Stomach (tissue), 4 donors: Measurements from ENCODE around the gene SMIM35.

Experiments used
- CTCF ChIP-seq, 7 experiments: fragments of 450-650 bp in 4 of 7; fragments of 200-600 bp in 3 of 7; sonication (generic) in 3 of 7; IDR thresholded peaks; one replicate each; pipeline ENCODE4 v1.5.1; 2016 to 2019; ENCODE audit warnings: antibody characterized with exemption in 7 of 7, control low read depth in 2 of 7, mild to moderate bottlenecking in 1 of 7
- EP300 ChIP-seq: sonication (generic); formaldehyde crosslinking; IDR thresholded peaks from one replicate; pipeline ENCODE4 v1.6.1; 2017; ENCODE audit warnings: antibody characterized with exemption
- POLR2A ChIP-seq, 4 donors: fragments of 450-650 bp; IDR thresholded peaks; one replicate each; pipeline ENCODE4 v1.6.1; 2016; ENCODE audit warnings: antibody characterized with exemption in 4 of 4, control low read depth in 2 of 4, mild to moderate bottlenecking in 1 of 4, moderate library complexity in 1 of 4
- POLR2AphosphoS5 ChIP-seq, 3 donors: sonication (generic); formaldehyde crosslinking; IDR thresholded peaks; one replicate each; pipeline ENCODE4 v1.6.1; 2016; ENCODE audit warnings: antibody characterized with exemption in 3 of 3

- no peak for TF ChIP-seq EP300
- TF ChIP-seq POLR2A (IDR thresholded peaks at IDR 0.05): no peak
- no peak for TF ChIP-seq CTCF (IDR thresholded peaks at IDR 0.05)
- TF ChIP-seq POLR2AphosphoS5 (IDR thresholded peaks at IDR 0.05): no peak
Measured at GRCh38 chr11:118048472-118049370, 38.0 kb downstream of the SMIM35 start.
